GM15510 (cell line): ENCODE data around the gene SCT.

Experiments
- POLR2A ChIP-seq: IDR thresholded peaks from 3 replicates; pipeline ENCODE4 v1.6.1; 2011; ENCODE audit warnings: borderline replicate concordance; ENCODE audit not compliant: insufficient read length; ENCODE audit errors: extremely low read depth

The SCT gene

GRCh38 chr11:630871-631270 lies 3.9 kb upstream of the SCT start:
- no peak for TF ChIP-seq POLR2A

- TF ChIP-seq POLR2A, result no peak
These were observed 2.2 kb upstream of the SCT start for GRCh38 chr11:629237-629583.

- no peak for TF ChIP-seq POLR2A
These were observed 1.1 kb upstream of the SCT start for GRCh38 chr11:628056-628455.

- TF ChIP-seq POLR2A, result no peak
These were observed 261 bp upstream of the SCT start for GRCh38 chr11:627308-627576.

- no peak for TF ChIP-seq POLR2A
These were observed 1.2 kb downstream of the SCT start for GRCh38 chr11:625636-626268.

- TF ChIP-seq POLR2A, result no peak
These were observed 2.0 kb downstream of the SCT start, which contains the start of gene CDHR5 for GRCh38 chr11:624705-625635. TSS of gene CDHR5 (minus strand) at chr11:624955. CDS start at chr11:624902, 53 bp downstream.

GRCh38 chr11:623999-624704 lies 2.8 kb downstream of the SCT start:
- TF ChIP-seq POLR2A, result no peak

- no peak for TF ChIP-seq POLR2A
These were observed 3.6 kb downstream of the SCT start for GRCh38 chr11:623349-623869.

GRCh38 chr11:621838-622237 lies 5.1 kb downstream of the SCT start:
- no peak for TF ChIP-seq POLR2A

GRCh38 chr11:620935-621814 lies 5.8 kb downstream of the SCT start:
- TF ChIP-seq POLR2A, result no peak

- TF ChIP-seq POLR2A, result no peak
These were observed 6.8 kb downstream of the SCT start for GRCh38 chr11:620201-620600.

- TF ChIP-seq POLR2A, result no peak
These were observed 7.3 kb downstream of the SCT start for GRCh38 chr11:619628-620050.

GRCh38 chr11:618856-619627 lies 7.9 kb downstream of the SCT start:
- TF ChIP-seq POLR2A, result no peak
